ENCODE measurements around the gene NDFIP2.

GRCh38 chr13:79538757-79539156 is 57.8 kb downstream of the NDFIP2 start:
- TF ChIP-seq CTCF (conservative IDR thresholded peaks at IDR 0.05) (no peak), EZH2 (IDR thresholded peaks at IDR 0.05; ENCODE audit: low read depth) (no peak)
